ENCODE measurements around the gene SERPINB2. TPM values are rescaled to one million over a fixed set of nuclear protein-coding genes. Genes with fewer than 3 reads are reported as not detected.

SERPINB2 gene
- total RNA-seq, 6 experiments from 2014 or later = 30.9 to 91.5 (median 36.1) TPM

- Mint-ChIP-seq H3K27ac (peak overlapping the region; percentile 68), H3K36me3 (ENCODE audit: low read depth) (0 out of 2 replicates have a peak, but pooled peaks cover 4% of the 10 kb centered on the region), H3K9me3 (no peaks in the 10 kb centered on the region), H3K4me3 (0 out of 2 replicates have a peak overlapping the region, but pooled peaks have one; percentile 12), H3K27me3 (ENCODE audit: insufficient read depth) (no peaks in the 10 kb centered on the region), H3K4me1 (ENCODE audit: low read depth) (peaks cover 63% of the 10 kb centered on the region)
- TF ChIP-seq, protein P1, sequence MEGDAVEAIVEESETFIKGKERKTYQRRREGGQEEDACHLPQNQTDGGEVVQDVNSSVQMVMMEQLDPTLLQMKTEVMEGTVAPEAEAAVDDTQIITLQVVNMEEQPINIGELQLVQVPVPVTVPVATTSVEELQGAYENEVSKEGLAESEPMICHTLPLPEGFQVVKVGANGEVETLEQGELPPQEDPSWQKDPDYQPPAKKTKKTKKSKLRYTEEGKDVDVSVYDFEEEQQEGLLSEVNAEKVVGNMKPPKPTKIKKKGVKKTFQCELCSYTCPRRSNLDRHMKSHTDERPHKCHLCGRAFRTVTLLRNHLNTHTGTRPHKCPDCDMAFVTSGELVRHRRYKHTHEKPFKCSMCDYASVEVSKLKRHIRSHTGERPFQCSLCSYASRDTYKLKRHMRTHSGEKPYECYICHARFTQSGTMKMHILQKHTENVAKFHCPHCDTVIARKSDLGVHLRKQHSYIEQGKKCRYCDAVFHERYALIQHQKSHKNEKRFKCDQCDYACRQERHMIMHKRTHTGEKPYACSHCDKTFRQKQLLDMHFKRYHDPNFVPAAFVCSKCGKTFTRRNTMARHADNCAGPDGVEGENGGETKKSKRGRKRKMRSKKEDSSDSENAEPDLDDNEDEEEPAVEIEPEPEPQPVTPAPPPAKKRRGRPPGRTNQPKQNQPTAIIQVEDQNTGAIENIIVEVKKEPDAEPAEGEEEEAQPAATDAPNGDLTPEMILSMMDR (IDR thresholded peaks at IDR 0.05) = no peak
- DNase-seq = peak; percentile 20
Observed at GRCh38 chr18:63878343-63878742, 9.2 kb upstream of the SERPINB2 start.

- no peaks in the 10 kb centered on the region for H3K27me3 Mint-ChIP-seq (ENCODE audit: insufficient read depth)
- peak overlapping the region; percentile 68 for H3K27ac Mint-ChIP-seq
- TF ChIP-seq, protein P1 (IDR thresholded peaks at IDR 0.05) = no peak
- no peaks in the 10 kb centered on the region for H3K9me3 Mint-ChIP-seq
- no peak for DNase-seq
- H3K4me3 Mint-ChIP-seq = no peak overlapping the region
- 0 out of 2 replicates have a peak, but pooled peaks cover 4% of the 10 kb centered on the region for H3K36me3 Mint-ChIP-seq (ENCODE audit: low read depth)
- H3K4me1 Mint-ChIP-seq (ENCODE audit: low read depth) = peaks cover 63% of the 10 kb centered on the region
Observed at GRCh38 chr18:63878925-63879324, 8.6 kb upstream of the SERPINB2 start.

- Mint-ChIP-seq H3K9me3 (no peaks in the 10 kb centered on the region), H3K4me3 (no peak overlapping the region), H3K36me3 (ENCODE audit: low read depth) (0 out of 2 replicates have a peak, but pooled peaks cover 4% of the 10 kb centered on the region), H3K4me1 (ENCODE audit: low read depth) (peaks cover 63% of the 10 kb centered on the region), H3K27me3 (ENCODE audit: insufficient read depth) (no peaks in the 10 kb centered on the region), H3K27ac (peak overlapping the region; percentile 36; the same call in 1 of the 2 replicates)
- peak; percentile 29 for DNase-seq
- TF ChIP-seq, protein P1 (IDR thresholded peaks at IDR 0.05) = no peak
Observed at GRCh38 chr18:63879709-63880108, 7.8 kb upstream of the SERPINB2 start.

- TF ChIP-seq, protein P1 (IDR thresholded peaks at IDR 0.05) = no peak
- peak overlapping the region; percentile 33 for H3K4me3 Mint-ChIP-seq
- H3K27me3 Mint-ChIP-seq (ENCODE audit: insufficient read depth) = no peaks in the 10 kb centered on the region
- H3K36me3 Mint-ChIP-seq (ENCODE audit: low read depth) = 0 out of 2 replicates have a peak, but pooled peaks cover 3% of the 10 kb centered on the region
- no peaks in the 10 kb centered on the region for H3K9me3 Mint-ChIP-seq
- peaks cover 72% of the 10 kb centered on the region for H3K4me1 Mint-ChIP-seq (ENCODE audit: low read depth)
- H3K27ac Mint-ChIP-seq = peak overlapping the region; percentile 87
- DNase-seq = peak; percentile 55
Observed at GRCh38 chr18:63881851-63882250, 5.7 kb upstream of the SERPINB2 start.

DNA sequence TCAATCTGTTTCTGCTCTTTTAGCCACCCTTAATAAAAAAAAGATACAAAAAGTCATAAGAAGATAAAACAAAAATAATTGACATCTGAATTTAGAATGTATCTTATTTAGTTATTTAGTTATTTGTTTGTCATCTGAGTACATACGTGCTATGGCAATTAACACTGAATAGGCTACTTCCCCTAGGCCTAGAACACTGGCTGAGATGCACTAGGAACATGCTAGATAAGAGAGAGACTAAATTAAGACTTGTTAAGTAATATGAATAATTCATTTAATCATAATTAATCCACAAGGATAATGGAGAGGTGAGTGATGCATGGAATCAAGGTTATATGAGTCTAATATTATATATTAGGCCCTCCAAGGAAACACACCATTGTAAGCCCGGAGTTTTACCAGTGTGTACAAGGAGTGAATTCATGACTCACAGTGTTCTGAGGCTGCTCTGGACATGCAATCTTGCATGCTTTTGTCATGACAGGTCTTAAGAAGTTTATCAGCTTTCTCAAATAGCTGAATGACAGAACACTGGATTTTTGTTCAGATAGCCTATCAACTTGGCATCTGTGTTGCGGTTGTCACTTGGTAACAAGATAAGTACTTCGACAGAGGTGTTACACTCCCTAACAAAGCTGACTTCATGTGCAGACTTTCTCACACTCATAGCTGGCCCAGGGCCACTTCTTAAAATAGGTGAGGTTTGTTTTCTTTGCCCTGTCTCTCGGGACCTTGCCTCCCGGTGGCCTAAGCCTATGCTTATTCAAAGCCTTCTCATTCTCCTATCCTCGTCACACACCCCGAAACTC is 5.0 kb upstream of the SERPINB2 start:
- Mint-ChIP-seq H3K27me3 (ENCODE audit: insufficient read depth) (no peaks in the 10 kb centered on the region), H3K4me3 (peak overlapping the region; percentile 35), H3K4me1 (ENCODE audit: low read depth) (peaks cover 74% of the 10 kb centered on the region), H3K36me3 (ENCODE audit: low read depth) (0 out of 2 replicates have a peak, but pooled peaks cover 3% of the 10 kb centered on the region), H3K27ac (peak overlapping the region; percentile 87), H3K9me3 (no peaks in the 10 kb centered on the region)
- TF ChIP-seq, protein P1 (IDR thresholded peaks at IDR 0.05) = no peak
- peak; percentile 95 for DNase-seq
